ENCODE data around the gene CDH13.
"Not testable (repeated sequence)": the region's sequence is repeated elsewhere in the genome, so short reads cannot be mapped to it uniquely, and the experiment has no call there.

Gene CDH13

DNA sequence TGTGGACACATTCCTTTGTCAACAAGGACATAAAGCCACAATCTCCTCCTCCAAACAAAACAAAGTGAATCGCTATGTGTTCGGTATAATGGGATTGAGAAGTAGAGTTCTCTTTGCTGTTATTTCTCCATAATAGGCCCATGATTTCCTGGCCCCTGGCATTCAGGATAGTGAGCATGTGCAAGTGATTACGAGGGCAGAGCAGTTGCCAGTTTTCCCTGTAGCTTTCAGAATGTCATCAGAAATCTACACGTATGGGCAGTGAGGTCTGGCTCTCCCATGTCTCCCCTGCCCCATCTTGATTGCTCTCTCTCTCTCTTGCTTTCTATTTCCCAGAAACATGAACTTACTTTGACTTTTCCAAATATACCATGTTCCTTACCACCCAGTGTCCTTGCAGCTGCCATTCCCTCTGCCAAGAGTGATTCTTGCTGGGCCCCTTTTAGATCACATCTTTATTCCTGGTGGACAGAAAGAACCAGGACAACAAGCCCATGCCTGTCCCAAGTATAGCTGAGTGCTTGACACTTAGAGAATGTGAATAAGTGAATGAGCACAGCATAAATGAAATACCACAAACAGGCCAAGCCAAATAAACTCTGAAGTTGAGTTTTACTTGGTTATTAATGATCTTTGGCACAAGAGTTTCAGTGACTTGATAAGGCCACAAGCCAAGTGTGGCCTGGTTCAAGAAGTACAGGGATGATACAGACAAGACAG is 273.1 kb downstream of the CDH13 start:
- no peak for DNase-seq

- DNase-seq = no peak
Observed at GRCh38 chr16:82900559-82900958, 273.8 kb downstream of the CDH13 start.

DNA sequence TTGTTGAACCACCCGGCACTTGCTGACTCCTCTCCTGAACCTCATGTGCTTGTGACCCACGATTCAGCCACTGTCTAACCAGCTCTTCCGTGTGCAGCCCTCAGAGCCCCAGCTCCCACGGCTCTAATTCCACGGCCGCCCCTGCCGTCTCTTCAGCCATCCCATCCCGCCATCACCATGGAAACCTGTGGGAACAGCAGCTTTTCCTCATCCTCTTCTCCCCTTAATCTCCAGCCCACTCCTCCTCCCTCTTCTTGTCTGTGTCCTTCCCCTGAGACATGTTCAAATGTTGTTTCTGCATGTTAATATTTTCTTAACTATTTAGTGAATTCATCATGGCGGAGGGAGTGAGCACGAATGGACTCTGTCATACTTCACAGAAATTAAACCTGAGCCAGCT is 285.2 kb downstream of the CDH13 start:
- DNase-seq = no peak

DNA sequence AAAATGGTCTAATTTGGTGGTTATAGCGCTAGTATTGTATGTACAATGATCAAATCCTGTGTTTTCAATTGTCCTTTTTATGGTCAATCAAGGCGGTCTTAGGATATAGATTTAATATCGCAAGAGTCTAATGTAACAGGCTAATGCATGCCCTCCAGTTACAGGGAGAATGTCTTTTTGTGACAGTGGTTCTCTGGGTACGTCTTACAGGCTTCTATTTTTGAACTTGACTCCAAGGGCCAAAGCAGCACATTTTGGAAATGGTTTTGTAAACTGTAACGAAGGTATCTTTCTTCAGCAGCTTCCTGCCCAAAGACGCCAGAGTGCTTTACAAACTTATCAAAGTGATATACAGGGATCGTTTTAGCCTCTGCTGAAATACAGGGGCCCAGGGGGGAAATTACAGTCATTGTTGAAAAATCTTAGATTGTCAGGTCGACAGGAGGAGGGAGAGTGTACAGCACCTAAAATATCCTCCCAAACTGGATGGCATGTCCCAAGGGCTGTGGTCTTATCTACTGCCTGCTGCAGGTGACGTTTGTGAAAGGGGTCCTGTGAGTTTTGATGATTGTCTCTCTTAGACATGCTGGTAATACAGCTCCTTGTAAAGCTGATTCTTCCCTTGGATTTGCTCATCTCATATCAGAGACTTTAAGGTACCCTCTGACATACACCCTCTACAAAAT is 288.5 kb downstream of the CDH13 start:
- no peak for DNase-seq

DNA sequence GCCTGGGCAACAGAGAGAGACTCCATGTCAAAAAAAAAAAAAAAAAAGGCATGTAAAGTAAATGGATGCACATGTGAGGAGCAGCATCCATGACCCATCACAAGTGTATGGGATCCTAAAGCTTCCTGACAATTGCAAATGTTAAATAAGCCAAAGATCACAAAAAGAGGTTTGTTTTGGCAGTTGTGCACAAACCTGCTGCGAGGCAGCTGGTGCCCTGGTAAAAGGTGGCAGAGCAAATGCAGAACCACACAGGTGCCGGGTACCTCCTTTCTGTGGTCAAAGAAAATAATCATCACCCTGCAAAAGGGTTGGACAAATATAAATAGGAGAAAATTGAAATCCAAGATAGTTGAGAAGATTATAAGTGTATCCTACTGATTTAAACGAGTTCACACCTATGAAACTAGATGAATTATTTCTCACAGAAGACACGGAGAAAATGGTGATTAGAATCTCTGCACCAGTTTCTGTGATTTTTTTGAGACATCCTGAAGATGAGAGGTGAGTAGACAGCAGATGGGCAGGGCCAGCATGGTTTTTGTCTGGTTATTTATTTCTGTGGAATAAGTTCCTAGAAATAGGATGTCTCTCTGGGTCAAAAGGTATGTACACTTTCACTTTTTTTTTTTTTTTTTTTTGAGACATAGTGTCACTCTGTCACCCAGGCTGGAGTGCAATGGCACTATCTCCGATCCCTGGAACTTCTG is 291.3 kb downstream of the CDH13 start:
- no peak for DNase-seq

GRCh38 chr16:82924075-82924854 is 297.5 kb downstream of the CDH13 start:
- DNase-seq = no peak

DNA sequence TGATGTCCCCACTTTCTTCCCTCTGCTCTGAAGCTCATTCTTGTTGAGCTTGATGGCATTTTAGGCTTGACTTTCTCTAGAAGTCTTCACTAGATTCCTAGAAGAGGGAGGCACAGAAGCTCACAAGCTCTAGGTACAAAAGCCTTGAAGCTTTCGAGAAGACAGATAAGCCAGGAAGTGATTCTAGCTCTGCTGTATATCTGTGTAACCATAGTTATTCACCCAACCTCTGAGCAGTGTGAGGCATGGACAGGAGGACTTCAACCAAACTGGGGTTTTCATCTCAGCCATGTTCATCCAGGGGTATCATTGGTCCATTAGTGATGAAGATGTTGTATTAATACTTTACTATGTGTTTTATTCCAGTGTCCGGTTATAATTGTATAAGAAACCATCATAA is 299.7 kb downstream of the CDH13 start:
- DNase-seq = no peak

GRCh38 chr16:82933933-82934332 is 307.2 kb downstream of the CDH13 start:
- not testable (repeated sequence) for DNase-seq

- DNase-seq = no peak
Observed at GRCh38 chr16:82935766-82936165, 309.0 kb downstream of the CDH13 start.

DNA sequence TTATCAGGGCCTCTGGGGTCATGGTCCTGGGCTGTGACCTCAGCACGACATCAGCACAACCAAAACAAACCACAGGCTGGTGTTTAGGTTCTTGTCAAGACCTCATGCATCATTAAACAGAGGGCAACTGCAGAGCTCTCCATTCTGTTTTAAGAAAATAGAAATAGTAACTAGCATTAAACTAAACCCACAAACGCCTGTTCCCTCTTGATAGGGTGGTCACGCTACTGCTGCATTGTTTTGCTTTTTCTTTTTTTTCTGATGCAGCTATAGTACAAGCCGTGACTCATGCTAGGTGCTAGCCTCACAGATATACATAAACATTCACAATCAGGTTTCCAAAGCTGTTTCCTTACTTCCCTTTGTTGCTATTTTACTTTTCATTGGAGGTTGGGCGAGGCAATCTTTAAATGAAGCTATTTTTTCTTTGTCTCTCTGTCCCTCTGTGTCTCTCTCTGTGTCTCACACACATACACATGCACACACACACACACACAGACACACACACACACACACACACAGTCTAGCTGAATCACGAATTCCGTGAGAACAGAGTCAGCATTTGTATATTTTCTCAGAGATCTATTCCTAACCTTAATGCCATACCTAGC is 310.3 kb downstream of the CDH13 start:
- no peak for DNase-seq

GRCh38 chr16:82937926-82938520 is 311.3 kb downstream of the CDH13 start:
- no peak for DNase-seq

GRCh38 chr16:82943371-82943770 is 316.6 kb downstream of the CDH13 start:
- DNase-seq = no peak

DNA sequence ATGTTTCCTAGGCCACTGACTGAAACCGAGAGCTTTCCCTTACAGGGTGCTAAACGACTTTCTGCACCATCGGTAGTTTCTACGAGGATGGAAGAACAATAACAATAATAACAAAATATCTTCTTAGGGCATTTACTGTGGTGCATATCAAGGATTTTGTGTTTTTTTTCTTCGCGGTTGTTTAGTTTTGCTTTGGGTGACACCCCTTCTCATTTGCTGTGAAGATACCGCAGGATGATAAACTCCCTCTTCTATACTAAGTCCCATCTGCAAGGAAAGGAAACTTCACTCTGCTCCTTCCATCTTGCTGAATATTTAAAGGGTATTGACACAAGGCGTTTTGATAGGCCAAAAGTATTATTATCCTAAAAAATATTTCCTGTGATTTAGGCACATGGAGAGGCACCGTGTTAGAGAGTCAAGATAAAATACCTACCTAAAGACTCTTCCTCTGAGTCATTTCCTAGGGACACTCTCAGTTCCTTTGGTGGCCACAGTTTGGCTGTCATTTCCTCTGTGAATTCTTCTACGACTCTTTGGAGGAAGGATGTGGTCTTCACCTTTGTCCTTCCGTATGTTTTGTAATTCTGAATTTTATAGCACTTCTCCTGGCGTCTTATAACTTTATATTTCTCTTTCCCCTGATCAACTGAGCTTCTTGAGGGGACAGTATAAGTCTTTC is 318.8 kb downstream of the CDH13 start:
- DNase-seq = no peak

DNA sequence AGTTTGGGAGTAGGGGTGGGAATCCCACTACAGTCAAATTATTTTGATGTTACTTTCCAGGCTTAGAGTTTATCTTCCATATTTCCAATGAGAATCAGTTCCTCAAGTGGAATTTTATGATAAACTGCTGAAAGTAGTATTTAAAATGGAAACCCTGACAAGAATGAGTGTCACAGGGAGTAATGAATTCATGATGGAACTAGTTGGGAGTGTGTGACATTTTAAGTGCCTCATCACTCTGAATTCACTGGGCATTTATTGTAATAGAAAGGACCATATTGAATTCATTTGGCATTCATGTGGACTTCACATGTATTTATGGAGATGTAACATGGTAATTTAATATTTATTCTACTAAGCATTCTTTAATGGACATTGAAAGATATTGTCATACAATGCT is 320.9 kb downstream of the CDH13 start:
- no peak for DNase-seq

- DNase-seq = no peak
Observed at GRCh38 chr16:82949016-82949415, 322.2 kb downstream of the CDH13 start.

DNA sequence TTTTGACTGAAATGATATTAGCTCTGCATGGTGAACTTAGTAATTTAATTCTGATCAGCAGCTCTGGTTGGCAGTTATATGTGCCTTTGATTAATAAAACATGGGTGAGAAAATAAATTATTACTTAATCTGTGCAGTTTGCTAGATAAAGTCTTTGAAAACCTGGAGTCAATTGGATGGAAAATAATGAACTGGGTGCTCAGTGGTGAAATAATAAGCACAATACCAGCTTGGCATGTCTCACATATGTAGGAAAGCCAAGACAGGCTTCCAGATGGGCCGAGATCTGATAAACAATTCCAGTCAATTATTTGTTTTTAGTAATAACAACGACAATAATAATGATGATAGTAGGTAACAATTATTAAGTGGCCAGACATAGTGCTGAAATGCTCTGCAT is 326.7 kb downstream of the CDH13 start:
- no peak for DNase-seq

- DNase-seq = no peak
Observed at GRCh38 chr16:82954224-82954929, 327.6 kb downstream of the CDH13 start.

DNA sequence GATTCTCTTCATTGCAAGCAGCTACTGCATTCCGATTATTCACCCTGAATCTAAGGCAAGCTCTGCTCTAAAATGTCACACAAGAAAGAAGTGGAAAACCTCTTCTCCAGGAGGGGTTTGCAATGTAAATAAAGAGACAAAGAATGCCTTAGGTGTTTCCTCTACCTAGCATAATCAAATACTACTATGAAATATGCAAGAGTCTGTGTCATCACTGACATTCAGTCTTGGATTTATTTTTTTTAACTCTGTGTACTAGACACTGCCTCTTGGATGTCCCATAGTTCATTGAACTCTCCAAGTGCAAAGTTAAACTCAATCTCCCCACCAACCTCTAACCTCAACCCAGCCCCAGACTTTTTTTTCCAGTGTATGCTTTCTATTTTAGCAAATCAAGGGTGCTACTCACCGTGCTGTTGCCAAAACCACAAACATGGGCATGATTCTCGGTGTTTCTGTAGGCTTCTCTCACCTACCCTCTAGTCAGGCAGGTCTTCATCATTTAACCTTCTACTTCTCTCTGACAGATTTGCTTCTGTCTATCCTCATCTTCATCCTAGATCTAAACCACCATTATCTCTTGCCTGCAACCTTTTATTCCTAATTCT is 329.1 kb downstream of the CDH13 start:
- DNase-seq = no peak

GRCh38 chr16:82957212-82957611 is 330.4 kb downstream of the CDH13 start:
- DNase-seq = no peak

- no peak for DNase-seq
Observed at GRCh38 chr16:82960918-82961317, 334.1 kb downstream of the CDH13 start.

DNA sequence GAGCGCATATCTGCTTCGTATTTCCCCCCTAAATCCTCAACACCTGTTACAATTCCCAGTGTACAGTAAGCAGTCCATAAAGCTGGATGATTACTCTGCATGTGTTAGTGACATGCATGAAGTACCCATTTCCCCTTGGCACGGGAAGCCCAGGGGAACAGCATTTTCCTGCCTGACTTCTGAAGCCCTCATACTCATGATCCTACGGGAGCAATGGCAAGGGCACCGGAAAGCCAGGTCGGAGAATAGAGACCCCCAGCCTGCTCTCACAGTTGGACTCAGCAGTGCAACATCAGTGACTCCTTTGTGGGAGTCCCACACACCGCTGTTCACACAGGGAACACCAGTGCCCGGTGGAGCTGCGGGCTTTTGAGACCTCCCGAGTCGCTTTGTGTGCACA is 336.9 kb downstream of the CDH13 start:
- no peak for DNase-seq

Measured in activated CD4-positive, alpha-beta T cell treated with anti-CD3 and anti-CD28 coated beads for 4 hours (primary cell).